SK-N-SH (cell line): ENCODE data around the gene MNS1. TPM values are rescaled to one million over a fixed set of nuclear protein-coding genes. Genes with fewer than 3 reads are reported as not detected.

Source experiments
- CTCF ChIA-PET: fragments of 300-600, 350-600 bp; formaldehyde crosslinking; extraction: SDS; loops from one replicate; lab custom pipeline; 2021; lab: Yijun Ruan, JAX
- POLR2A ChIA-PET: fragments of 350-600 bp; sonication (Branson Sonifier 250); formaldehyde crosslinking; extraction: SDS; loops from one replicate; lab custom pipeline; 2020; ENCODE audit warnings: antibody characterized with exemption, inconsistent platforms; lab: Yijun Ruan, JAX
- DNase-seq: peaks from one replicate; pipeline ENCODE4 v3.0.0; 2012
- H2AFZ ChIP-seq: fragments of 200-600 bp; sonication (generic); 2 replicates; pipeline ENCODE4 v1.8.1; 2016; ENCODE audit warnings: antibody characterized with exemption, mild to moderate bottlenecking, low read depth
- H3F3A ChIP-seq: fragments of 200-600 bp; sonication (generic); replicated peaks from 2 replicates; pipeline ENCODE3; 2016; ENCODE audit warnings: antibody characterized with exemption, mild to moderate bottlenecking; ENCODE audit not compliant: insufficient read depth
- H3K27ac ChIP-seq, 2 experiments: fragments of 200-500 bp in 1 of 2; fragments of 200-600 bp in 1 of 2; sonication (Bioruptor generic) in 1 of 2; sonication (generic), shearing (Covaris generic) in 1 of 2; 2 replicates each; pipeline versions ENCODE4 v1.5.1 to v1.6.1; 2014 to 2016; ENCODE audit warnings: low read depth in 2 of 2, inconsistent platforms in 1 of 2, low read length in 1 of 2, mild to moderate bottlenecking in 1 of 2, mixed read lengths in 1 of 2
- H3K27me3 ChIP-seq: fragments of 200-600 bp; sonication (generic), shearing (Covaris generic); 2 replicates; pipeline ENCODE4 v1.6.1; 2016; ENCODE audit warnings: mixed run types; ENCODE audit not compliant: insufficient read depth
- H3K36me3 ChIP-seq, 2 experiments: fragments of 200-500 bp in 1 of 2; fragments of 200-600 bp in 1 of 2; sonication (Bioruptor generic) in 1 of 2; sonication (generic) in 1 of 2; replicated peaks in 1 of 2; 2 replicates each; pipeline versions ENCODE3 to v1.5.1; 2014 to 2016; ENCODE audit warnings: low read length in 1 of 2, mild to moderate bottlenecking in 1 of 2; ENCODE audit not compliant: insufficient read depth in 2 of 2, control insufficient read depth in 1 of 2
- H3K4me1 ChIP-seq, 2 experiments: fragments of 200-500 bp in 1 of 2; fragments of 200-600 bp in 1 of 2; sonication (Bioruptor generic) in 1 of 2; sonication (generic), shearing (Covaris generic) in 1 of 2; 2 replicates each; pipeline versions ENCODE4 v1.5.1 to v1.6.1; 2014 to 2016; ENCODE audit warnings: low read depth in 1 of 2, low read length in 1 of 2, mixed run types in 1 of 2; ENCODE audit not compliant: insufficient read depth in 2 of 2, control insufficient read depth in 1 of 2
- H3K4me2 ChIP-seq: fragments of 200-600 bp; sonication (generic), shearing (Covaris generic); 2 replicates; pipeline ENCODE4 v1.6.1; 2017; ENCODE audit warnings: mixed run types
- H3K4me3 ChIP-seq, 2 experiments: fragments of 200-500 bp in 1 of 2; fragments of 200-600 bp in 1 of 2; sonication (Bioruptor generic) in 1 of 2; sonication (generic), shearing (Covaris generic) in 1 of 2; 2 replicates each; pipeline versions ENCODE4 v1.5.1 to v1.8.1; 2014 to 2016; ENCODE audit warnings: low read depth in 2 of 2, inconsistent platforms in 1 of 2, low read length in 1 of 2, mild to moderate bottlenecking in 1 of 2, mixed read lengths in 1 of 2, moderate library complexity in 1 of 2
- H3K79me2 ChIP-seq: fragments of 200-600 bp; sonication (generic); 2 replicates; pipeline ENCODE4 v1.8.1; 2017; ENCODE audit warnings: mild to moderate bottlenecking; ENCODE audit not compliant: insufficient read depth
- H3K9ac ChIP-seq: fragments of 200-600 bp; sonication (generic); 2 replicates; pipeline ENCODE4 v1.6.1; 2017; ENCODE audit warnings: mixed run types
- H3K9me2 ChIP-seq: fragments of 200-600 bp; sonication (generic); 2 replicates; pipeline ENCODE4 v1.6.1; 2017; ENCODE audit warnings: mixed run types
- H3K9me3 ChIP-seq: fragments of 200-600 bp; sonication (generic); 2 replicates; pipeline ENCODE4 v1.6.1; 2017; ENCODE audit warnings: mixed run types, mild to moderate bottlenecking, moderate library complexity
- H4K20me1 ChIP-seq: fragments of 200-600 bp; sonication (generic); 2 replicates; pipeline ENCODE4 v1.6.1; 2017; ENCODE audit warnings: mild to moderate bottlenecking, mixed run types; ENCODE audit not compliant: insufficient read depth
- EP300 ChIP-seq, 2 experiments: IDR thresholded peaks; 2 replicates each; pipeline versions ENCODE4 v1.4.0 to v1.6.1; 2012; ENCODE audit warnings: borderline replicate concordance in 1 of 2, low read depth in 1 of 2, low read length in 1 of 2
- FOSL2 ChIP-seq: IDR thresholded peaks from 2 replicates; pipeline ENCODE4 v1.4.0; 2012; ENCODE audit warnings: low read depth, mild to moderate bottlenecking, moderate library complexity, borderline replicate concordance
- FOXJ3 ChIP-seq: sonication (generic); formaldehyde crosslinking; IDR thresholded peaks from 2 replicates; pipeline ENCODE4 v1.5.1; 2020; ENCODE audit warnings: mild to moderate bottlenecking, missing genetic modification reagents
- GATA2 ChIP-seq: sonication (generic); formaldehyde crosslinking; IDR thresholded peaks from 2 replicates; pipeline ENCODE4 v1.5.0; 2020; ENCODE audit warnings: mild to moderate bottlenecking, missing genetic modification reagents
- MXI1 ChIP-seq: IDR thresholded peaks from 2 replicates; pipeline ENCODE4 v1.6.1; 2012; ENCODE audit warnings: mild to moderate bottlenecking, low read depth, low read length, improper control_type of control experiment
- NFIC ChIP-seq: IDR thresholded peaks from 2 replicates; pipeline ENCODE4 v1.4.0; 2012; ENCODE audit warnings: borderline replicate concordance
- NRF1 ChIP-seq: IDR thresholded peaks from 2 replicates; pipeline ENCODE4 v1.6.1; 2012; ENCODE audit warnings: low read depth, mild to moderate bottlenecking, low read length
- RXRA ChIP-seq: IDR thresholded peaks from 2 replicates; pipeline ENCODE4 v1.4.0; 2012; ENCODE audit warnings: low read depth, mild to moderate bottlenecking, borderline replicate concordance
- SIN3A ChIP-seq: IDR thresholded peaks from 2 replicates; pipeline ENCODE4 v1.6.1; 2012; ENCODE audit warnings: low read depth, mild to moderate bottlenecking, low read length, moderate library complexity, borderline replicate concordance
- SMC3 ChIP-seq: IDR thresholded peaks from 2 replicates; pipeline ENCODE4 v1.6.1; 2012; ENCODE audit warnings: low read depth, low read length, improper control_type of control experiment
- TAF1 ChIP-seq: IDR thresholded peaks from 2 replicates; pipeline ENCODE4 v1.6.1; 2012; ENCODE audit warnings: low read depth, mild to moderate bottlenecking, low read length, moderate library complexity, borderline replicate concordance
- TEAD4 ChIP-seq: IDR thresholded peaks from 2 replicates; pipeline ENCODE4 v1.4.0; 2012; ENCODE audit warnings: mild to moderate bottlenecking, borderline replicate concordance; ENCODE audit not compliant: insufficient read depth
- WGBS: methylation state at CpG from one replicate; pipeline ENCODE4 v1.1.6; 2017; ENCODE audit warnings: low lambda C conversion rate; 5-methylcytosine and 5-hydroxymethylcytosine counted together
- polyA plus RNA-seq, 3 experiments: library from polyadenylated mRNA; depleted of rRNA; stranded (reverse); fragments of >200 nt; gene quantifications; 2 replicates each; pipeline ENCODE4 v1.2.3, GENCODE V29; 2012
- TF ChIP-seq, protein P1 (sequence below): fragments of 200-600 bp; sonication (generic); IDR thresholded peaks from 2 replicates; pipeline ENCODE4 v1.6.1; 2017; ENCODE audit warnings: antibody characterized with exemption, mild to moderate bottlenecking, moderate library complexity
- TF ChIP-seq, protein P2 (sequence below): IDR thresholded peaks from 2 replicates; pipeline ENCODE4 v1.4.0; 2012; ENCODE audit warnings: low read depth, borderline replicate concordance
- TF ChIP-seq, protein P3 (sequence below): IDR thresholded peaks from 2 replicates; pipeline ENCODE4; 2012

The MNS1 gene
- polyA plus RNA-seq, 1 of the 3 experiments (the other 2 are of a cell fraction), result 0.90 TPM

DNA sequence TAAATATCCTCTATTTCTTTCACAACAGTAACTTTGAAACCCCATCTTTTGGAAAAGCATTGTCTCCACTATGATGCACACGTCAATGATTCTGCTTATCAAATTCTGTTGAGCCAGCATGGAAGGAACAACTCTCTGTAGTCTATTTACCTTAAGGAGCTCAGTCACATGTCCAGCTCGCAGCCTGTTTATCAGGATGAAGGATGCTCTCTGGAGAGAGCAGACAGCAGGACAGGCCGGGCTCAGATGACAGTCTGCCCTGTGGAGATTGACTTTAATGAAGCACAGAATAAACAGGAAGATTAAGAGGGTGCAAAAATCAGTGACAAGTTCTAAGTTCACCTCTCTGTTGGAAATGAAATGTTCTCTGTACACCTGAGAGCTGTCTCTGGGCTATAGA lies 30.6 kb upstream of the MNS1 start (continued):
- TF ChIP-seq NRF1, result no peak

DNA sequence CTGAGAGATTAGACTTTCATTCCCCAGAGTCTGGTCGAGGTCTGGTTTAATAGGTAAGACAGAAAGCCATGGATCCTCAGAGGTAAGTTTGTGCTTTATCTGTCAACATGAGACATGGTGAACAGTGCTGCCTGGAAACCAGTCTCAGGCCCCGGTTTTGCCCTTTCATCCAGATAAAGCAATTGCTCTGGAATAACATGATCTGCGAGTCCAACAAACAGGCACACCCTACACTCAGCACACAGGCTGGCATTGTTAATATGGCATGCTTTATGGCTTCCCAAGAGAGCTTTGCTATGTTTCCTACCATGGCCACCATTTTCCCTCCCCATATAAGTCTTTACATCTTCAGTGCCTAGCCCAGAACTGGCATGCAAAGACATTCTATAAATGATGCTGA lies 30.1 kb upstream of the MNS1 start:
- Histone ChIP-seq H3K9me2 (no peaks in the 10 kb centered on the region), H3K27ac (no peak overlapping the region), H3K27me3 (no peaks in the 10 kb centered on the region), H3K4me1 (no peaks in the 10 kb centered on the region), H3K9me3 (no peaks in the 10 kb centered on the region), H3K36me3 (no peaks in the 10 kb centered on the region), H2AFZ (no peak overlapping the region), H4K20me1 (no peaks in the 10 kb centered on the region), H3K4me3 (no peak overlapping the region)
- DNase-seq, result no peak
- ChIA-PET POLR2A (no interaction called here), CTCF (interaction anchor here (1.1 to 7.0 kb wide), 7 partner anchors 11 to 811 kb away, joined by 3 to 118 read pairs (median 4); no protein-coding TSS in a partner anchor)
- TF ChIP-seq SIN3A (no peak), SMC3 (no peak), EP300 (IDR thresholded peaks at IDR 0.05; ENCODE audit: borderline replicate concordance in 1 of 2, low read depth in 1 of 2, low read length in 1 of 2) (no peak)
- TF ChIP-seq, protein P1, sequence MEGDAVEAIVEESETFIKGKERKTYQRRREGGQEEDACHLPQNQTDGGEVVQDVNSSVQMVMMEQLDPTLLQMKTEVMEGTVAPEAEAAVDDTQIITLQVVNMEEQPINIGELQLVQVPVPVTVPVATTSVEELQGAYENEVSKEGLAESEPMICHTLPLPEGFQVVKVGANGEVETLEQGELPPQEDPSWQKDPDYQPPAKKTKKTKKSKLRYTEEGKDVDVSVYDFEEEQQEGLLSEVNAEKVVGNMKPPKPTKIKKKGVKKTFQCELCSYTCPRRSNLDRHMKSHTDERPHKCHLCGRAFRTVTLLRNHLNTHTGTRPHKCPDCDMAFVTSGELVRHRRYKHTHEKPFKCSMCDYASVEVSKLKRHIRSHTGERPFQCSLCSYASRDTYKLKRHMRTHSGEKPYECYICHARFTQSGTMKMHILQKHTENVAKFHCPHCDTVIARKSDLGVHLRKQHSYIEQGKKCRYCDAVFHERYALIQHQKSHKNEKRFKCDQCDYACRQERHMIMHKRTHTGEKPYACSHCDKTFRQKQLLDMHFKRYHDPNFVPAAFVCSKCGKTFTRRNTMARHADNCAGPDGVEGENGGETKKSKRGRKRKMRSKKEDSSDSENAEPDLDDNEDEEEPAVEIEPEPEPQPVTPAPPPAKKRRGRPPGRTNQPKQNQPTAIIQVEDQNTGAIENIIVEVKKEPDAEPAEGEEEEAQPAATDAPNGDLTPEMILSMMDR, result no peak
- TF ChIP-seq, all 33 proteins: peak for 0
- Histone ChIP-seq H3F3A (no peaks in the 10 kb centered on the region), H3K4me2 (no peak overlapping the region), H3K79me2 (no peaks in the 10 kb centered on the region), H3K9ac (no peak overlapping the region)
- WGBS, result 8% methylated on average over 3 of the region's 3 CpGs

DNA sequence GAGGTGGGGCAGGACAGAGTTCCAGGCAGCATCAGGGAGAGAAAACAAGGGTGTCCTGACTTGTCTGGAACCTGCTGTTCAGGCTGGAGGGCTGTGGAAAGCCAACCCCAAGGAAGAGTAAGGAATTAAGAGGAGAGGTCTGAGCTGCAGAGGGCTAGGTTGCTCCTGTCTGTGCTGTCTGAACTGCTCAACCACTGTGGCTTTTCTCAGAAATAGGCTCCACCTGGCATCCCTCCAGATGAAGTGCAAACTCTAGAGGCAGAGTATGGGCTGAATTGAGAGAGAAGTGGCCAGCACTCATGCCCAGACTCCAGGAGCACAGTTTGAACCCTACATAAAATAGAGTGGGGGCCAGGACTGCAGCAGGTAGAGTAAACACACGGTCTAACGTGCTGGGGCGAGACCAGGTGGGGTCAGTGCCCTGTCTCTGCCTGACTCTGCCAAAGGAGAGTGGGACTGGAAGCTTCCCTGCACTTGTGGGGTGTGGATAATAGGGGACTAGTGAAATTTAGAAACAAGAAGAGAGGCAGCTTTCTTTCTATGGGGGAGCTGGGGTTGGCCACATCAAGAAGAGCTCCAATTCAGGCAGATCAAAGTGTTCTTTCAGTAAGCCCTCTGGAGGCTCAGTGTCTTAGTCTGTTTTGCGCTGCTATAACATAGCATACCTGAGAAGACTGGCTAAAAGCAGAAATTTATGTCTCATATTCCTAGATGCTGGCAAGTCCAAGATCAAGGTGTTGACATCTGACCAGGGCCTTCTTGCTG lies 28.0 kb upstream of the MNS1 start:
- CTCF ChIA-PET, result interaction anchor here (1.4 to 7.0 kb wide), 7 partner anchors 10 to 813 kb away, joined by 4 to 118 read pairs (median 9); no protein-coding TSS in a partner anchor
- POLR2A ChIA-PET, result interaction anchor here (0.6 kb wide), 1 partner anchor 818 kb away, joined by 5 read pairs; no protein-coding TSS in a partner anchor
- Histone ChIP-seq H2AFZ (no peak overlapping the region), H3K79me2 (no peaks in the 10 kb centered on the region), H3K27ac (no peak overlapping the region), H3K9me3 (no peaks in the 10 kb centered on the region), H3K9ac (no peak overlapping the region), H3K4me3 (no peak overlapping the region), H3K9me2 (no peaks in the 10 kb centered on the region), H4K20me1 (no peaks in the 10 kb centered on the region), H3K27me3 (no peaks in the 10 kb centered on the region), H3K4me2 (no peak overlapping the region), H3K4me1 (no peaks in the 10 kb centered on the region), H3F3A (no peaks in the 10 kb centered on the region), H3K36me3 (no peaks in the 10 kb centered on the region)
- WGBS, result 63% methylated on average over 4 of the region's 4 CpGs
- TF ChIP-seq TAF1, result no peak
- TF ChIP-seq SIN3A, result no peak
- TF ChIP-seq FOSL2, result no peak
- TF ChIP-seq NFIC, result no peak
- no peak for TF ChIP-seq EP300 (IDR thresholded peaks at IDR 0.05; ENCODE audit: borderline replicate concordance in 1 of 2, low read depth in 1 of 2, low read length in 1 of 2)
- TF ChIP-seq NRF1, result no peak
- TF ChIP-seq RXRA, result no peak
- no peak for TF ChIP-seq TEAD4
- TF ChIP-seq, protein P2, sequence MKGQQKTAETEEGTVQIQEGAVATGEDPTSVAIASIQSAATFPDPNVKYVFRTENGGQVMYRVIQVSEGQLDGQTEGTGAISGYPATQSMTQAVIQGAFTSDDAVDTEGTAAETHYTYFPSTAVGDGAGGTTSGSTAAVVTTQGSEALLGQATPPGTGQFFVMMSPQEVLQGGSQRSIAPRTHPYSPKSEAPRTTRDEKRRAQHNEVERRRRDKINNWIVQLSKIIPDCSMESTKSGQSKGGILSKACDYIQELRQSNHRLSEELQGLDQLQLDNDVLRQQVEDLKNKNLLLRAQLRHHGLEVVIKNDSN, result no peak
- TF ChIP-seq, protein P3, sequence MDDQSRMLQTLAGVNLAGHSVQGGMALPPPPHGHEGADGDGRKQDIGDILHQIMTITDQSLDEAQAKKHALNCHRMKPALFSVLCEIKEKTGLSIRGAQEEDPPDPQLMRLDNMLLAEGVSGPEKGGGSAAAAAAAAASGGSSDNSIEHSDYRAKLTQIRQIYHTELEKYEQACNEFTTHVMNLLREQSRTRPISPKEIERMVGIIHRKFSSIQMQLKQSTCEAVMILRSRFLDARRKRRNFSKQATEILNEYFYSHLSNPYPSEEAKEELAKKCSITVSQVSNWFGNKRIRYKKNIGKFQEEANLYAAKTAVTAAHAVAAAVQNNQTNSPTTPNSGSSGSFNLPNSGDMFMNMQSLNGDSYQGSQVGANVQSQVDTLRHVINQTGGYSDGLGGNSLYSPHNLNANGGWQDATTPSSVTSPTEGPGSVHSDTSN, result no peak
- TF ChIP-seq, protein P1, result no peak
- no peak for TF ChIP-seq GATA2 (CRISPR knock-in tag)
- no peak for TF ChIP-seq MXI1
- TF ChIP-seq FOXJ3 (CRISPR knock-in tag), result no peak
- DNase-seq, result no peak
